Anterior cingulate cortex (tissue), 58 donors: ENCODE measurements around the gene ATP8B4.

ENCODE experiments used
- DNase-seq, 58 donors: peaks; one replicate each; lab custom pipeline; 2025; lab: John Stamatoyannopoulos, UW

The ATP8B4 gene

DNA sequence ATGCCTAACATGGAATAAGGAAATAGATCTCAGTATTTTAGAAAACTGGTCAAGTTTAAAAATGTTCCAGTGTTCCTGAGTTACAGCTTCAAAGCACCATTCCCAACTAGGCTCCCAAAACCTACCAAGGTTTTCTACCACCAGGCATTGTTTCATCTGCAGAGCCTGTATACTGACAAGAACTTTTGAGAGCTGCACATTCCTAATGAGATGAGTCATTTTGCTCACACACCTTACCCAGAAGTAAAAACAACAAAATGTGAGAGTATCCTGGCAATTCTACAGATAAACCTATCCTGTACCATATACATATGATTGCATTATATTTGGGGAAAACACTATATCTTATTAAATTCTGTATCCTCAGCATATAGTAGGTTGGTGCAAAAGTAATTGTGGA lies 90.7 kb downstream of the ATP8B4 start:
- no peak for DNase-seq

DNA sequence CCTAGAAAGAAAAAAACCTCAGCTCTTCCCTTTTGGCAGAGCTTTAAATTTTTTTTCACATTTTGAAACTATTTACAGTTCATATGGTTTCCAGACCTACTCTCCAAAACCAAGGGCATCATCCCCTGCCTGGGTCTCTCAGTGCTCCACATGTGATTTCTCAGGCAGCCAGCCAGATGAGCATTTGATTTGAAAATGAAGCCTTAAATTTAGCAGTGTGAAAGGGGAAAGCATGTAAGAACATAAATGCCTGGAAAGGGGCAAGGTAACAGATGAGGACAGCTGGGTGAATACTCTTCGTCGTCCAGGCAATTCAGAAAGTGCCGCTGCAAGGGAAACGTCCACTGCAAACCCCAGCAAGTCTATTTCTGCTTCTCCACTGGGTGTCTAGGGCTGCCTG lies 94.8 kb downstream of the ATP8B4 start:
- DNase-seq, result no peak

GRCh38 chr15:50018491-50018890 lies 100.5 kb downstream of the ATP8B4 start:
- DNase-seq, result no peak

GRCh38 chr15:50017522-50017921 lies 101.5 kb downstream of the ATP8B4 start:
- no peak for DNase-seq

GRCh38 chr15:50016951-50017350 lies 102.1 kb downstream of the ATP8B4 start:
- no peak for DNase-seq

- no peak for DNase-seq
Observed at GRCh38 chr15:50012790-50013189, 106.2 kb downstream of the ATP8B4 start.

DNA sequence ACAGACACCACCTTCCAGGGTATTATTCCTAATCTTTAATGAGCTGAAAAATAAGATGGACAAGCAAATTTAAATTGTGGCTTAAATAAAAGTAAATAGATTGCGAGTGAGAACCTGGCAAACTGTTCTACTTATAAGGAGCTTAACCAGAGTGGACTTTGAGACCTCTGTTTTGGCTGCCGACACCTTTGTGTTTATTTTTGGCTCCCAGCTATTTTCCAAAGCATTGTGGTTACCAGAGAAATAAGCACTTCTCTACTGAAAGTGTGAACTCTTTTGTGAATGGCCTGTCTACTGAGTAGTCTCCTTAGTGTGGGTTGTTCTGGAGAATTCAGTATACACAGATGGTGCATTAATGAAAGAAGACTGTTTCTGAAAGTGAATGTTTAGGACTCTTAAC lies 109.4 kb downstream of the ATP8B4 start:
- DNase-seq, result no peak

GRCh38 chr15:50003786-50004334 lies 115.2 kb downstream of the ATP8B4 start:
- peak in 55 of 58 donors; percentile 3 to 85 (median 65) for DNase-seq

GRCh38 chr15:49991587-49991986 lies 127.4 kb downstream of the ATP8B4 start:
- DNase-seq, result no peak

DNA sequence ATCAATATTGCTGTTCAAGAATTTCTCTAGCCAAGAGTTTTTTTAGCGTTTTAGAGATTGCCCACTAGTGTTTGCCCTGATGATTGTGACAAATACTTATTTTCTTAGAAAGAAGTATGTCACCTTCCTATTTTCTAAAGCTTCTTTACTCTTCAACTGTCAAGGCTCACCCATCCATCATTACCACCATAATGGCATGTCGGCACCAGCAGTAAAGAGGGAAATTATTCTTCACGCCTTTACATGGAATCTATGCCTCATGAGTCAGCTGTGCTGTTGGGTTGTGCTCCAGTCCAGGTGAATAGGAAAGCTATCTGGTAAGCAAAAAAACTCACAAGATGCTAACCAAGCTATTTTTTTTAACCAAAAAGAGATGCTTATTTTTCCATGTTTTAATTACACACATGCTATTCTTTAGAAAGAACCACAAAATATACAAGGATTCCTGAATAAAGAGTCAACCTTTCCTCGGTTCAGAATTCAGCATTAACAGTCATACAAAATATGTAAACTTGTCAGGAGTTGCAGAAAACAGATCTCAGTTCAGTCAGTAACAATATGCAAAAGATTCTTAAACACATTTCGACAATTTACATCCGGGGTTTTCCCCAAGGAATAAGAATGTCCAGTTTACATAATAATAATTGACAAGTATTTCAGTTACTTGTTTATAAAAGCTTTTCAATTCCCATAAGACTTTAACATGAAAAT lies 128.0 kb downstream of the ATP8B4 start:
- DNase-seq, result no peak

DNA sequence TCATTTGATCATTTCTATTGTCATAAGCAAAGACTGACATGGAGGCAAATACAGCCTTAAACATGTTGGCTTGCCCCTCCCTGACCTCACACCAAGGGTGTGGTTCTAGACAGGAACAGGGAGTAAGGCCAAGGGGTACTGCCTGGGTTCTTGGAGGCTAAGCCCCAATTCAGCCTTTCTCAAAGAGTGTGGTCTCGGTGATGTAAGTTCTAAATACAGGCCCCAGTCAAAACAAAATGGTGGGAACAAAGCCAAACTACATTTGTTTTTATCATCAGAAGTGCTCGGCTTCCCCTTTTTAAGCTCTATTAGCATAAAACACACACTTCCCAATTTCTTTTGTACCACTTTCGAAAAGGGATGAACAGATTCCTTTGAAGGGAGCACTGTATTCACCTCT lies 129.5 kb downstream of the ATP8B4 start:
- DNase-seq, result peak in 1 of 58 donors; percentile 6

- DNase-seq, result no peak
Observed at GRCh38 chr15:49988766-49989165, 130.3 kb downstream of the ATP8B4 start.

GRCh38 chr15:49987896-49988295 lies 131.1 kb downstream of the ATP8B4 start:
- DNase-seq, result no peak

DNA sequence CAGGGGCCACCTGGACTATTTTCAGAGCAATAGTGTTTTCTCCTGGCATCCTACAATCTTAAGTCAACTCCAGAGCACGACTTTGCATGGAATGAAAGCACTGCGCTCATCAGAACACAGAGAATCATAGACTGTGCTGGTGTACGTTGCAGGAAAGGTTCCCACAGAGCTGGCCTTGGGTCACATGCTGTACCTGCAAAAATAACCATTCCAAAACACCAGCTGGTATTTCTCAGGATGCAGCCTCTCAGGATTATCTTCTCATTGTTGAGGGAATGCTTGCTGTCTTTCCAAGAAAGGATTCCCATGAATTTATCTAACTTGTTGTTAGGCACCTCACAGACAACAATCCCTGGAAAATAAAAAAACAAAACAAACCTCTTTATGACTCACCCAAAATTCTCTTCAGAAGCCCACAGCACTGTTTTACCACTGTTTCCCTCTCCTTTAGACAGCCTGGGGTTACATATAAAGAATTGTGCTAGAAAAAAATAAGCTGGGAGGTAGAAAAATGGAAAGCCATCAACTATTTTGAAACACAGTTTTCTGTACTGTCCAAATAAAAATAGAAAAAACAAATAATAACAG lies 131.7 kb downstream of the ATP8B4 start:
- no peak for DNase-seq

GRCh38 chr15:49986326-49986725 lies 132.7 kb downstream of the ATP8B4 start:
- DNase-seq, result no peak

DNA sequence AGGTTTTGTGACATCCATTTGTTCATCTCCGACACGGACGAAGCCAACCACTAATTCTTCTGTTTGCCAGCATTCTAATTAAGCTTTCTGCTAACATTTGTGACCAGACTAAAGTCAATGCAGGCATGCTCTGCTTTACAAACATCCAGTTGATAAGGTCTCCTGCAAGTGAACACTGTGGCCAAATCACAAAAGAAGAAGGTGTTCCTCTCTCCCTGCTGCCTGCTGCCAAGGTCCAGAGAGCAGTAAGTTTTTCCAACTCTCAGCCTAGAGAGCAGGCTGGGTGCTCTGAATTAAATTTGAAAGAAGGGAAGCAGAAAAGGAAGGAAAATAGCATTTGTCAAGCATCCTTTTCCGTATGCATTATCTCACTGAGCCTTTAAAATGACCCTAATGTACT lies 133.6 kb downstream of the ATP8B4 start:
- DNase-seq, result no peak

GRCh38 chr15:49984436-49984835 lies 134.6 kb downstream of the ATP8B4 start:
- DNase-seq, result no peak

DNA sequence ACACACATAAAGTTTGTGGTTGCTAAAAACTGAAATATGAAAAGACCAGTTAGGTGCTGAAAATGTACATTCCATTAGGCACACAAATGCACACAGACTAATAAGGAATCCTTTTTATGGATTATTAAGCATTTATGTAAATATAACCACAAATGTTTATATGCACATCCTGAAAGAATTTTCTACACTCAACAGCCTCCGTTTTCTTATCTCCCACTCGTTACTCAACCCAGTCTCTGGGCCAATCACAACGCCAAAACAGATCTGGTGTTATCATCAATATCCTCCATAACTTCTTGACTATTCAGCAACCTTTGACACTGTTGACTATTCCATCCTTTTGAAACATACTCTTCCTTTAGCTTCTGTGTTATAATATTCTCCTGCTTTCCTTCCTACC lies 136.4 kb downstream of the ATP8B4 start:
- no peak for DNase-seq

DNA sequence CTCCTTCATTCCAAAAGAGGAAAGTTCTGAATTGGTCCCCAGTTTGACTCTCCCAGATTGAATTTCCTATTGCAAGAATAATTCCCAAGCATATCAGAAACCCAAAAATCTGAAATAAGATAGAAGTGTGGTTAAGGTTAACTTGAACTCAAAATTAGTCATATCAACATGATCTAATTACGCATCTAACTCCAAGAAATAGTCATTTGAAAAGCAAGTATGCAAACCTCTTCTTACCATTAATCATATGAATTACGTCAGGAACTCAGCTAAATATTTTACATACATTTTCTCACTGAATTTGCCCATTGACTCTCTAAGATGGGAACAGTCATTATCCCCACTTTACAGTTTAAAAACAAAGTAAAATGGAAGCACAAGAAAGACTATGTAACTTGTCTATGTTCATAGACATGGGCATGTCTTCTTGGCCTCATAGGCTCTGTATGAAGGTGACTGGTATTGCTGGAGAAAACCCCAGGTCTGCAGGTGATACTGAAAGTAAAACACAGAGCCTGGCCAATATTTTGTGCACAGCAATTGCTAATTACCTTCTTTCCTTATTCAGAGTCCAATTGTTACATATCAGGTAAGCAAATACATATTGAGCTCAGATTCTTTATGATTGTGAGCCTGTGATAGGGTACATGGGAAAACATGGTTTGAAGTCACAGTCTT lies 139.2 kb downstream of the ATP8B4 start:
- DNase-seq, result no peak

DNA sequence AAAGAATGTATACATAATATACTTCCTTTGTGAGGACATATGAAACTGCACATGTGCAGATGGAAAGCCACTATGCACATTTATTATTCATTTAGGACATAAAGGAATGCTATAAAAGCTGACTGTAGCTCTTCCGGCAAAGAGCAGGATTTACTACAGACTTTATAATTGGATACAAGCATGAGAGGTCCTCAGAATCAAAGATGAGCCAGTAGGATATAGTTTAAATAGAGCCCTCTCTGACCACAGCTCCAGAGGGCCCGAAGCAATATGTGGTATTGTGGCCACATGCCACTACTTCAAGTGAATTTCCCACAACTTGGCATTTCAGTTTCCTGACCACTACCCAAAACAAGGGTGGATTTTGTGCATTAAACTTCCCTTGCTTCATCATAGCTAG lies 140.9 kb downstream of the ATP8B4 start:
- DNase-seq, result no peak

DNA sequence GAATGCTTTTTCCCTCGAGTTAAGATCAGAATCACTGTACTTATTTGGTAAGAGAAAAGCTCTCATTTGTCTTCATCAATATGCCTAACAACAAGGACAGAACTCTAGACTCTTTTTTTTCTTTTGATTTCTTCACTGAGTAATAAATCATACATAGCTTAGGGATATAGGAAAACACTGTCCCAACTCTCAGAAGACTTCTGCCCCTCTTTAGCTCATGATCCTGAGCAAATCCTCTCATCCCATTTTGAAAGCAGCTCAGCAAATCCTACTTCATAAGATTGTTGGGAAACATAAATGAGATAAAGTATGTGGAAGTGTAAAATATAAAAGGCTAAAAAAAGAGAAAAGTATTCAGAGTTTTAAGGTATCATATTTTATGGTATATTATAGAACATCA lies 141.7 kb downstream of the ATP8B4 start:
- no peak for DNase-seq

DNA sequence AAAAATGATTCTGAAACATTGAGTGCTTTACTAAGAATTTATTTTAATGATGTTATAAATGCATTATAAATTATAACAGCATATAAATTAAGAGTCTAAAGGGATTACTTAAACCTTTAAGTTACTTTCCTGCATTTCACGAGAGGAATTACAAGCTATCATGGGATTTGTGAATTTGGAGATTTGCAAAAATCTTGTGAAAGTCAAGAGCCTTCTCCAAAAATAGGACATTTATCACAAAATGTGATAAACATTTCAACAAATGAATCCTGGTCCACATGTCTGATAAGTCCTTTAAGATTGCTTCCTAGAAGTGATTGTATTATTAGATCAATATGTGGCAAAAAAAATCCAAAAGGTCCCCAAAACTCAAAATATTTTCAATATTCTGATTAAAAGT lies 154.5 kb downstream of the ATP8B4 start:
- no peak for DNase-seq
